GM04503 (cell line): Measurements from ENCODE around the gene TMPRSS5.
"Not testable (repeated sequence)": the region's sequence is repeated elsewhere in the genome, so short reads cannot be mapped to it uniquely, and the experiment has no call there.

Experiments used
- DNase-seq: peaks from one replicate; pipeline ENCODE4 v3.0.0-alpha.2; 2012; ENCODE audit warnings: low read depth

TMPRSS5 gene

GRCh38 chr11:113705871-113706655 lies at the start of gene TMPRSS5:
TSS of gene TMPRSS5 (minus strand) at chr11:113706308. CDS start at chr11:113706224, 84 bp downstream.
- DNase-seq = no peak

GRCh38 chr11:113752932-113753331 lies 46.8 kb upstream of the TMPRSS5 start:
- DNase-seq = no peak

DNA sequence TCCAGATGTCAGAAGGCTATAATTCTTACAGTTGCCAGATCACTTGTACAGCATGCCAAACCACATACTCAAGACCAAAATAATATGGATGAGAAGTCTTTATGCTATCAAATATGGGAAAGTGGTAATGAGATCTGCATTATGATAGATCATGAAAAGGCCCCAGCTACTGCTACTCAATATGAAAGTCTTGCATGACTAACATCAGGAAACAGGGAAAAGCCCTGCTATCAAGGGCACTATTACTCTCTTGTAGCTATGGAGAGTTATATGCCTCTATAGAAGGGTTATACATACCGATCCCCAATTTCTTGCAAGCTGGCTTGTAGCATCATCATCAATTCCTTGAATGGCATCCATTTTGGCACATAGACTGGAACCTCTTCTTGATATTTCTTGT lies 30.2 kb upstream of the TMPRSS5 start:
- no peak for DNase-seq

GRCh38 chr11:113732092-113732491 lies 26.0 kb upstream of the TMPRSS5 start:
- no peak for DNase-seq

DNA sequence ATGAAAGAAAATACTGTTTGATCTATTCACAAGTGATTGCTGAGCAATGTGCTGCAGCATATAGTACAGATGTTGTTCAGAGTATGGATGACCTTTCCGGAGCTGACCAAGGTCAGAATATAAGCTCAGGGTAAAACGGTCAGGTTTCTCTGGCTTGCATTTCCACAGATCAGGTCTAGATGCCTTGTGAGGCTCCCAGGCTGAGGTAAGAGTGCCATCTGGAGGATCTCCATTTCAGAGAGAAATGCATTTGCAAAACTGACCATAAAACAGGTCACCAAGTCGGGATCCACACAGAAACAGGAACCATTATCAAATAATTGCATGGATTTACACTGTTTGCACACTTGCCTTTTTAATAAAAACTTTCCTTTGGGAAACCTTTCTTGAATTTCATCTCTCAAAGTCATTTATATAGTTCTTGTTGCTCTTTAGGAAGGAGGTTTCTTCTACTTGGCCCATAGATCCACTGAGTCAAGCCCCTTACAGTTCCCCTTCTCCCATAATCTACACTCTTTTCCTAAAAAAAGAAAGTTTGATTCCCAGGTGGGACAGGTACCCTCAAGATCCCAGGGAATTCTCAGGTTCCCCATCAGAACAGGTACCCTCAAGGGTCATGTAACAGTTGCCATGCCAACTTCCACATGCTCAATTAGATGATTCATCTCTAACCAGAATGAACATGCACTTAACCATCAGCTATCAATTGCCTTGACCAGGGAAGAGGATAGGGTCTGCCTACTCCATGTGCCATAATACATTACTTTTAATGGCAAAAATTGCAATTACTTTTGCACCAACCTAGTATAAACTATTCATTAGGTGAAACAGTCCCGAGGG lies 25.0 kb upstream of the TMPRSS5 start:
- peak; percentile 16 for DNase-seq

GRCh38 chr11:113729456-113729855 lies 23.3 kb upstream of the TMPRSS5 start:
- DNase-seq = no peak

GRCh38 chr11:113728814-113729213 lies 22.7 kb upstream of the TMPRSS5 start:
- DNase-seq = no peak

DNA sequence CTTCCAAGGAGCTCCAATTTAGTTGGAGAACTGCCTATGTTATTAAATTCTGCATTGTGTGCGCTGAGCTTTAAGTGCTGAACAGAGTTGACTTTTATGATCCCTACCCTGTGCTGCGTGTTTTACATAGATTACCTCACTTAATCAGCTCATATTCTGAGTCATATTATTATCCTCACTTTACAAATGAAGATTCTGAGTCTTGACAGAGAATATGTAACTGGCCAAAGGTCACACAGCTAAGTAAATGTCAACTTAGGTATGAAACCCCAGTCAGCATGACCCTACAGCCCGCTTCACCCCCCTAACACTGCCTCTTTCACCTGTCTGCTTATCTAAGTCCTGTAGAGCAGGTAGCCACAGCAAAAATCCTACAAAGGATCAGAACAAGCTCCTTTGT lies 19.8 kb upstream of the TMPRSS5 start:
- DNase-seq = no peak

DNA sequence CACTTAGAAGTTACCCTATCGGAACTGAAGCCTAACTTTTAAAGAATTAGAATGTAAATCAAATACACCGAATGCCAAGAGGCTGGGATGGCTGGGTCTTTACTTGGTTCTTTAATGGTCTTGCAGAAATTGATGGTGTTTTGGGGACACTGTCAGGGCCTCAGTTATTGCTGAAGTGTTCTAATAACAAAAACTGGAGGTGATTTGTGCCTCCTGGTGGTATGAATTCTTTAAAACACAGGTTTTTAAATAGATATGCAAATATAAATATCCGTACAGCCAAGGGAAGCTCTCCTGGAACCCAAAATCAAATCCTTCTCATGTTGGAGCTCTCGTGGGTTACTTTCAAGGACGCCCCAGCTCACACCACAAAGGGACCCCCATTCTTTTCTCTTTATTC lies 19.3 kb upstream of the TMPRSS5 start:
- DNase-seq = no peak

DNA sequence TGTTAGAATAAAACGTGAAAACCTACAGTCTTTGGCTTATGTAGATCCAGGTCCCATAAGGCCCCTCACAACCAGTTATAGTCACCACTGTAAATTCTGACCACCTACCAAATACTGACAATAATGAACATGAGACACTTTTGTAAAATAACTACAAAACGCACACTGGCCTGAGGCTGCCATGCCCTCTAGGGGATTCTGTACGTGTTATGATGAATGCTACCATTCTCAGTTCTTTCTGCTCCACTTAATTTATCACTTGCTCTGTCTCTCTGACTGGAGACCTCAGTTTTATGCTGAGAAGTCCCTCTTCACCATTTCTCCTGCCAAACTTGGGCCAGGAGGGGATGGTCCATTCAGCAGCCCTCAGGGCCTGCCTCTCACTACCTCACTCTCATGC lies 18.7 kb upstream of the TMPRSS5 start:
- DNase-seq = no peak

- no peak for DNase-seq
These were observed 17.7 kb upstream of the TMPRSS5 start for GRCh38 chr11:113723787-113724186.

DNA sequence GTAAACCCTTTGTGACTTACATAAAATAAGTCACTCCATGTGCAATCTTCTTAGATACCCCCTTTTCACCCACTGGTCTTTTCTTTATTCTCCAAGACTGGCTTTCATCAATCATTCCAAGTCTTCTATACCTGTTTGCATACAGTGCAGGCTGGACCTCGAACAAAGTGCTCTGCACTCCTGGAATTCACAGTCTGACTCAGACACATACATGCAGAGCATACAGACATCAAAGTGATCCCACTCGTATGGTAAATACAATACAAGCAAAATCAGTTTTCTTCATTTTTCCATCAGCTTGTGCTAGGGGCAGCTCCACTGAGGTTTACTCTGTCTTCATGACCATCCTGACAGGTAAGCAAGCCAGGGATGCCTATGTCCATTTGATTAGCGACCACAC lies 16.8 kb upstream of the TMPRSS5 start:
- no peak for DNase-seq

GRCh38 chr11:113722221-113722620 lies 16.1 kb upstream of the TMPRSS5 start:
- DNase-seq = no peak

- DNase-seq = peak; percentile 11
These were observed 15.5 kb upstream of the TMPRSS5 start for GRCh38 chr11:113721462-113722066.

- DNase-seq = not testable (repeated sequence)
These were observed 14.4 kb upstream of the TMPRSS5 start for GRCh38 chr11:113720478-113720877.

DNA sequence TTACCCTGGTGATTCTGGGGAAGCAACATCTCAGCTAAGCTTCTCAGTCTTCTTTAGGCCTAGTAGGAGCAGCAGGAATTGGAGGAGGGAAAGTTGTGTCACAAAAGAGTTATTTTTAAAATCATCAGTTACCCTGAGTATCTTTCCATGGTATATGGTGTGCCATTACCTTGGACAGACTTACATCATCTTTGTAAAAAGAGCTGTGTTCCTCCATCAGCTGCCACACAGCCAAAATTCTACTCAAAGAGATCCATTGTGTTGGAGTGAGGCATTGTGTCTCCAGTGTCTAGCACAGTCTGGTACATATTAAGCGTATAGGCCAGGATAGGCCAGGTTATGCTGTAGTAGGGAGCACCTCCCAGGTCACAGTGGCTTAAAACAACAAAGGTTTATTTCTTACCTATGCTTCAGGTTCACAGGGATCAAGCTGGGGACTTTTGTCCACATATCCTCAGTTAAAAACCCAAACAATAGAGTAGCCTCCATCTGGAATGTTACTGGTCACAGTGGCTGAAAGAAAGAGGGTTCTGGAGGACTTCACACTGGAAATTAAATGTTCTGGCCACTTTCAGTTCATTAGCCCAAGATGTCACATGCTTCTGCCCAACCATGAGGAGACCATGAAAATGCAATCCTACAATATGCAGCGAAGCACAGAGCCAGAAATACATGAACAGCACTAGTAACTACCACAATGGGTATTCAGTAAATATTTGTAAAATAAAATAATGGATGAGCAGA lies 9.9 kb upstream of the TMPRSS5 start:
- DNase-seq = no peak

- DNase-seq = no peak
These were observed 9.2 kb upstream of the TMPRSS5 start for GRCh38 chr11:113715273-113715672.

- DNase-seq = no peak
These were observed 4.9 kb upstream of the TMPRSS5 start for GRCh38 chr11:113710989-113711388.

- not testable (repeated sequence) for DNase-seq
These were observed 2.6 kb downstream of the TMPRSS5 start for GRCh38 chr11:113703551-113703950.

DNA sequence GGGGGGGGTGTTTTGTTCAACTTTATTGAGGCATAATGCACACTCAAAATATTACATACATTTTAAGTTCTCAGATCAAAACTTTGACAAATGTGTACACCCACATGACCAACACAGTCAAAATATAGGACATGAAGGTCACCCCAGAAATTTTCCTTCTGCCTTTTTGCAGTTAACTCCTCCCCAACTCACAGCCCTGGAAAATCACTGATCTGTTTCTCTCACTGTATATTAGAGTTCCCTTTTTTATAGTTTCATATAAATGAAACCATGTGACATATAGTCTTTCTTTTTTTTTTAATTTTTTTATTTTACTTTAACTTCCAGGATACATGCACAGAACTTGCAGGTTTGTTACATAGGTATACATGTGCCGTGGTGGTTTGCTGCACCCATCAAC lies 4.6 kb downstream of the TMPRSS5 start:
- no peak for DNase-seq

GRCh38 chr11:113698515-113698914 lies 7.6 kb downstream of the TMPRSS5 start:
- DNase-seq = no peak

GRCh38 chr11:113697756-113698407 lies 8.2 kb downstream of the TMPRSS5 start:
- no peak for DNase-seq
